ENCODE data around the gene TMTC2.

TMTC2 gene

DNA sequence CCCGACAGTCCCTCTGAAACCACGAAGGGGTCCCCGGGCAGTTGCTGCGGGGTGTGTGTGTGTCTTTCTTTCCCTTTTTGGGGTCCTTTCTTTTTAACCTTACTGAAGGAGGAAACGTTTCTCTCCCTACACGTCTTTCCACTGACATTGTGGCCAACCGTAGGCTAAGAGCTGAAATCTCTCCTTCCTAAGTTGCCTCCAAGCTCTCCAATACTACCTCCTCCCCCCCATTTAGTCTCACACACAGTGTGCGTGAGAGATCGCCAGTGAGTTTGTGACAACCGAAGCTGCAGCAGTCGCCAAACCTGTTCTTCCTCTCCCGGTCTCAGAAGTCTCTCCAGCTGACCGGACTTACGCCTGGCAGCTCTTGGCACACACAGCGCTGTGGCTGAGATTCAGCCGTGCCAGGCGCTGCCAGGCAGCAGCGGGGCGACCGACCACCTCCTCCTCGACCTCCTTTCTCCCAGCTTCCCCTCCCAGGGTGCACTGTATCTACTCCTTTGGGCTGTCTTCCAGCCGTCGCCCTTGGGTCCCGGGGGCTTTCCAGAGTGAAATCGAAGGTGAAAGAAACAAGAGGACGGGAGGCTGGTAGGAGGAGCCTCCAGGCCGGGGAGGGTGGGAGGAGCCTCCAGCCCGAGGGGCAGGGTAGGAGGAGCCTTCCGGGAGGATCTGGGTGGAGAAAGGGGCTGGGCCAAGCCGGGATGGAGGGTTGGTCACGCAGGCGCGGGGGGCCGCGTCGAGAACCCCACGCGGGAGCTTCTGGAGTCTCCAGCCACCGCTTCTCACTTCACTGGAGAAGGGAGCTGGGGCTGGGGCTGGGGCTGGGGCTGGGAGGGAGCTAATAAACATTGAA, at the start of gene TMTC2:
TSS of gene TMTC2 (plus strand) at position 739 of the 853 bp plus-strand sequence.
- ATAC-seq = peak; percentile 92

DNA sequence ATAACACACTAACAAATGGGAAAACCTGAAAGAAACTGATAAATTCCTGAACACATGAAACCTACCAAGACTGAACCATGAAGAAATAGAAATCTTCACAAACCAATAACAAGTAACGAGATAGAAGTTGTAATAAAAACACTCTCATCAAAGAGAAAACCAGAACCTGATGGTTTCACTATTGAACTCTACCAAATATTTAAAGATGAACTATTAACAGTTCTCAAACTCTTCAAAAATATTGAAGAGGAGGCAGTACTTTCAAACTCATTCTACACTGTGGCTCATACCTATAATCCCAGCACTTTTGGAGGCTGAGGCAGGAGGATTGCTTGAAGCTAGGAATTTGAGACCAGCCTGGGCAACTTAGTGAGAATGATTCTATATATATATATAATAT, 48.4 kb upstream of the TMTC2 start:
- no peak for ATAC-seq

More for the DNA sequence above, at the start of gene TMTC2:
- DNase-seq (ENCODE audit: low spot score in 2 of 2) = peak; percentile 78 to 95
- Mint-ChIP-seq H3K4me3 (peak within 1 kb of the TSS; percentile 87), H3K4me1 (peaks cover 28% of the 10 kb centered on the region), H3K36me3 (no peaks in the 10 kb centered on the region), H3K27ac (peak within 1 kb of the TSS; percentile 68), H3K9me3 (no peaks in the 10 kb centered on the region)

DNA sequence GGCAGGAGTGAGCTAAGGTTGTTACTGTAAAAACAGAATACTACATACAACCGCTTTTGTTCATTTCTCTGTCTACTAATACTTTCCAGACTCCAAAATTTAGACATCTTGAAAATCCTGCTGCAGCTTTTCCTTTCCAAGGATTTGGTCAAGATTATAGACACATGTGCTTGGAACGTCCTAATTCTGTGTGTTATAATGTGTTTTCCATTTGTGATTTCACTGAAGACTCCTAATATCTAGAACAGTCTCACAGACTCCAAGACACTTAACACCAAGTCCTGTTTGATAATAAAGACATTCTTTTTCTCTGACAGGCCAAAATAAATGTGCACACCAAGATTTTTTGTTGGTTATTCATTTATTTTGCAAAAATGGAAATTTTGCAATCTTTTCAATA, 41.8 kb upstream of the TMTC2 start:
- no peaks in the 10 kb centered on the region for H3K4me1 Mint-ChIP-seq
- H3K4me3 Mint-ChIP-seq = no peak overlapping the region
- no peaks in the 10 kb centered on the region for H3K36me3 Mint-ChIP-seq
- peaks cover 4% of the 10 kb centered on the region for H3K9me3 Mint-ChIP-seq
- ATAC-seq (no peak), DNase-seq (ENCODE audit: low spot score in 2 of 2) (no peak)
- H3K27ac Mint-ChIP-seq = no peak overlapping the region

More for the DNA sequence above, 48.4 kb upstream of the TMTC2 start:
- no peak overlapping the region for H3K4me3 Mint-ChIP-seq
- H3K4me1 Mint-ChIP-seq = no peaks in the 10 kb centered on the region
- no peak for DNase-seq (ENCODE audit: low spot score in 2 of 2)
- H3K36me3 Mint-ChIP-seq = no peaks in the 10 kb centered on the region
- H3K9me3 Mint-ChIP-seq = peaks cover 4% of the 10 kb centered on the region
- H3K27ac Mint-ChIP-seq = no peak overlapping the region

DNA sequence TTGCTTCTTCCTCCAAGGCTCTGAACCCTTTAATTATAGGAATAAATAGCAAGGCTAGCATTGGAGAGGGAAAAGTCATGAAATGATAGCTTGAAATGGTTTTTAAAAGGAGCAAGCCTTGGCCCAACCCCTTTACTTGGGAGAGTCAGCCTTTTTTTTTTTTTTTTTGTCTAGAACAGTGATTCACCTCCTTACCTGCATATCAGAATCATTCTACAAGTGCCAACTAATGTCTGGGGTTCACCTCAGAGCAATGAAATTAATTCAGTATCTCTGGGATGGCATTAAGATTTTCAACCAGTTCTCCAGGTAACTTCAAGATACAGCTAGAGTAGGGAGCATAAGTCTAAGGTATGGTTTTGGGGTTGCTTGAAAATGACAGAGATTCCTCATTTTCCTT, 41.3 kb upstream of the TMTC2 start:
- Mint-ChIP-seq H3K36me3 (no peaks in the 10 kb centered on the region), H3K4me3 (no peak overlapping the region), H3K27ac (no peak overlapping the region), H3K9me3 (peaks cover 4% of the 10 kb centered on the region), H3K4me1 (peaks cover 3% of the 10 kb centered on the region)
- no peak for DNase-seq (ENCODE audit: low spot score in 2 of 2)
- no peak for ATAC-seq

DNA sequence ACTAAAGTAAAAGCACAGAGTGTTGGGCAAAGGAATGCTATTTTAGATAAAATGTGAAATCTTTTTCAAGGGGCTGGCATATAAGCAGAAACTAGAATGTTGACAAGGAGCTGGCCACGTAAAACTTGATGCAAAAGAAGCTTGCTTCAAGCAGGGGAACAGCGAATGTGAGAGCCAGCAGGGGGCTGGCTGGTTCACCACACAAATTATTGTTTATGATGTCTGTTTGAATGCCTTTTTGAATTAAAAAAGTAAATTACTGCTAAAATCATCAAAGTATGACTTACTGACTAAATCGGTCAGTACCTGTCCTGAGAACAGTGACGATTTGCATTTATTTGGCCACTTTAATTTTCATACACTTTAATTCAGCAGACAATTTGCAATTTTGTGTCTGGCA, 38.9 kb upstream of the TMTC2 start:
- no peak for ATAC-seq
- DNase-seq (ENCODE audit: low spot score in 2 of 2) = no peak
- Mint-ChIP-seq H3K4me3 (no peak overlapping the region), H3K9me3 (peaks cover 3% of the 10 kb centered on the region), H3K4me1 (peaks cover 8% of the 10 kb centered on the region), H3K36me3 (no peaks in the 10 kb centered on the region), H3K27ac (no peak overlapping the region)

DNA sequence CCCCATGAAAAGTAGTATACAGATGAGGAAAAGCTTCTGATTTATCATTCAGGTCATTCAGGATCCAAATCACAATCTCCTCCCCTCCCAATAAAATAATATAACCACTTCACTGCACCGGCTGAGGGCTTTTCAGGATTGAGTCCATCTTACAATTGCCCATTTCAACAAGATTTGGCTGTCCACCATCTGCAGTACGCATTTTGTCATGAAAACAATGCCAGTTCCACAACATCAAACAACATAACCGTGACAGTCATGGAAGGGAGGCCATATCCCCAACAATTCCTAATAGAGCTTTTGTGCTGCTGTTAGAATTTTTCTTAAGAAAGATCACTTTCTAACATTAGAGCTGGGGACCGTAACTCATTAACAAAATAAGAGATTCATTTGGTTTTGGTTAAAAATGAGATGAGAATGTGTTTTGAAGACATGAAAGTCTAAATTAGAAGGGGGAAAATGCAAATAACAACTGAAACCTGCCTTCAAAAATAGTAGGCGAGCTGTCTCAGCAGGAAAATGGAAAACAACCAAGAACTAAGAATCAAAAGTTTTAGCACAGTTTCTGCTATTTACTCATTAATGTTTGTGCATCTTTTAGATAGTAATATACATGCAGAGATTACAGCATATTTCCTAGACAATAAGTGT, 38.3 kb upstream of the TMTC2 start:
- Mint-ChIP-seq H3K4me1 (peaks cover 8% of the 10 kb centered on the region), H3K36me3 (no peaks in the 10 kb centered on the region), H3K27ac (no peak overlapping the region), H3K4me3 (no peak overlapping the region), H3K9me3 (no peaks in the 10 kb centered on the region)
- DNase-seq (ENCODE audit: low spot score in 2 of 2) (no peak), ATAC-seq (no peak)

DNA sequence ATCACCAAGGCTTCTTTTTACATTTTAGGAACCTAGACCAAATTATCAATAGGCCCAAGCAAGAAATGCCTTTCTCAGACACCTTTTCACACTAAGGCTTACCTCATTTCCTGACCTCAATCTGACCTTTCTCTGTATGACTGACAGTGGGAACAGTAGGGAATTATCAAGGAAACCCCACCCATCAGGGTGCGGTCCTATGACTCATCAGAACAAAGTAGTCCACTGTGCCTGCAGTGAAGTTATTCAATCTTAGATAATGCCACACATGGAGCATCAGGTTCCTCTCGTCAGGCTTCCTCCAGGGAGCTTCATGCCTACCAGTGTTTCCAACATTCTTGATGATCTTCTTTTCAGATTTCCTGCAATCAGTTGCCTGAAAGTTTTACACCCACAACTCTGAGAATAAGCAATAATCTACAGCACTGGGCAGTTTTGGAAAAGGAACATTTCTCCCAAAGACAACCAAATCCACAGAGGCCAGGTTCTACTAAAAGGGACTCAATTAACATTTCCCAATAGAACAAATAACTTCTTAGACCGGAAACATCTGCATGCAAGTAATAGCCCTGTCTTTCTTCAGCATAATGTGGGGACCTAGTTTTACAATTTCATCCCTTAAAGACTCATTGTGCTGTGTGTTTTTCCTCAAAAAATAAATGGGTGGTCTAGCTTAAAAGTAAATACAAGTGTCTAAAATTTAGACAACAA, 35.9 kb upstream of the TMTC2 start:
- peak; percentile 87 for ATAC-seq
- no peak overlapping the region for H3K4me3 Mint-ChIP-seq
- H3K9me3 Mint-ChIP-seq = no peaks in the 10 kb centered on the region
- H3K36me3 Mint-ChIP-seq = no peaks in the 10 kb centered on the region
- DNase-seq (ENCODE audit: low spot score in 2 of 2) = no peak
- H3K27ac Mint-ChIP-seq = no peak overlapping the region
- H3K4me1 Mint-ChIP-seq = peaks cover 8% of the 10 kb centered on the region

DNA sequence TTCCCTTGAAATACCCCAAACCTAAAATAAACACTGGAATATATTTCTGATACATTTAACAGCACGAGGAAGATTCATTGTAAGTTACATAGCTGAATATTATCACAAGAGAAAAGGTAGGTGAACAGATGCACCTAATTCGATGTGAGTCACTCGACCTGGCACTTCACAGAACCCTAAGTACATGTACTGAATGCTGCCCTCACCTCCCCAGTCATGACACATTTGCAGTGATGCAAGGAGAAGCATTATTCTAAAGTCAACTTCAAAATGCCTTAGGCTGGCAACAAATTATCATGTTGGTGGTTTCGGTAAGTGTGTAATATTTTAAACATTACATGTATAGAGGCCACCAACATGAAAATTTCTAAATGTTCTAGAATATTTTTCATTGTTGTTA, 35.2 kb upstream of the TMTC2 start:
- H3K36me3 Mint-ChIP-seq = no peaks in the 10 kb centered on the region
- peaks cover 8% of the 10 kb centered on the region for H3K4me1 Mint-ChIP-seq
- ATAC-seq (no peak), DNase-seq (ENCODE audit: low spot score in 2 of 2) (no peak)
- no peaks in the 10 kb centered on the region for H3K9me3 Mint-ChIP-seq
- H3K27ac Mint-ChIP-seq = no peak overlapping the region
- no peak overlapping the region for H3K4me3 Mint-ChIP-seq

DNA sequence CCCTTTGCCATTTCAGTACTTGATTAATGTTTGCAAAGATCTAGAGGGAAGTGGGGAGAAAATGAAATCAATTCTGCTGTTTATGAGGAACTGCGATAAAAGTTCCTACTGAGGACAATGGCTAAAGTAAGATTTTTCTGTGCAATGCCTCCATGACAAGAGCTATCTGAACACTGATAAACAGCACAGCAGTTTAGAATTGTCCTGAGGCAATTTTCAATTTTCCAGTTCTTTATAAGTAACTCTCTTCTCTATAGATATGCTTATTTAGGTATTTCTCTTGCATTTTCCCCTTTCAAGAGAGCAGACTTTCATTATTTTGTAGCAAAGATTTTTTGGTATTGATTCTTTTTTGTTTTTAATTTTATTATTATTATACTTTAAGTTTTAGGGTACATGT, 34.6 kb upstream of the TMTC2 start:
- Mint-ChIP-seq H3K27ac (no peak overlapping the region), H3K36me3 (no peaks in the 10 kb centered on the region), H3K9me3 (no peaks in the 10 kb centered on the region), H3K4me3 (no peak overlapping the region), H3K4me1 (peaks cover 8% of the 10 kb centered on the region)
- ATAC-seq (no peak), DNase-seq (ENCODE audit: low spot score in 2 of 2) (no peak)

DNA sequence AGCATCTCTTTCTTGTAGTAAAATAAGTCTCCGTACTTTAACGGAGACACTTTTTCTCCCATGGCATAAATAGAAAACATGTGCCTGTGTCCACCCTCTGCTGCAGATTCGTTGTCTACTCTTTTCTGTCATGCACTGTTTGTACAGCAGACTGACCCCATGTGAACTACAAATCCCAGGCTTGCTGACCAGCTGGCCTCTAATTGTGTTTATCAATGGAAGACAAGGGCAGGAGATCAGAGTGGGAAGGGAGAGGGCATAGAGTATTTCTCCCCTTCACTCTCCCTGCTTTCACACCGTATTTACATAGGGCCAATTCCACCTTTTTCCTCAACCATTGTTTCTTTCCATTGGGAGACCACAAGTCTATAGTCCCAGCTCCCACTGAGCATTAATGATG, 31.0 kb upstream of the TMTC2 start:
- Mint-ChIP-seq H3K27ac (no peak overlapping the region), H3K4me1 (peaks cover 2% of the 10 kb centered on the region), H3K36me3 (no peaks in the 10 kb centered on the region), H3K4me3 (no peak overlapping the region), H3K9me3 (no peaks in the 10 kb centered on the region)
- ATAC-seq (no peak), DNase-seq (ENCODE audit: low spot score in 2 of 2) (no peak)

DNA sequence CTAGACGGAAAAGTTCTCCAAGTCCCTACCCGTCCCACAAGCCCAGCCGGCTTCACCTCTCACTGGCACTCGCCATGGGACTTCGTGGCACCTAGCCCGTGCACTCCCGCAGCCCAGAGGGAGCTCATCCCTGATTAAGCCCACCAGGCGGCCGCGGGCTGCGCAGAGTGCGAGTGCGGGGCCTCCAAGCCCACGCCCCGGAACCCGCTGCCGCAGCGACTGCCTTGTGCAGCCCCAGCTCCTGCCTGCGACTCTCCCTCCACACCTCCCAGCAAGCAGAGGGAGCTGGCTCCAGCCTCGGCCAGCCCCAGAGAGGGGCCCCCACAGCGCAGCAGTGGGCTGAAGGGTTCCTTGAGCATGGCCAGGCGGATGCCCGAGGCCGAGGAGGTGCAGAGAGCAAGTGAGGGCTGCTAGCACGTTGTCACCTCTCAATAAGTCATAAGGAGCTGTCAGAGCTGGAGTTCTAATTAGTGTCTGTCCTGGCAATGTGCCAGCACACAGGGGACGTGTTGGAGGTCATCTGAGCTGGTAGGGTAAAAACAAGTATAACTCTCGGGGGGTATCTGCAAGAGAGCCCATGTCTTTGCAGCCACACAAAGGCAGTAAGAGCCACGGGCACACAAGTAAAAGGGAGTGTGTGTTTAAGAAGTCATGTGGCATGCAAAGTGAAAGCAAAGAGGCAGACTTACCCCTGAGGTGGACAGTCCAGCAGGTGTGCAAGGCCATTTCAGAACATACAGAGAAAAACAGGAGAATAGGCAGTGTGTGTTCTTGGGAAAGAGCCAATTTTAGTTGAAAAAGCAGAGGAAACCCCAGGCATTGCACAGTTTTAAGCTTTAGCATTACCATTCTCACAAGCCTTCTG, 27.1 kb upstream of the TMTC2 start:
- ATAC-seq = no peak
- no peak overlapping the region for H3K27ac Mint-ChIP-seq
- DNase-seq (ENCODE audit: low spot score in 2 of 2) = no peak
- no peaks in the 10 kb centered on the region for H3K4me1 Mint-ChIP-seq
- H3K36me3 Mint-ChIP-seq = no peaks in the 10 kb centered on the region
- no peaks in the 10 kb centered on the region for H3K9me3 Mint-ChIP-seq
- no peak overlapping the region for H3K4me3 Mint-ChIP-seq

DNA sequence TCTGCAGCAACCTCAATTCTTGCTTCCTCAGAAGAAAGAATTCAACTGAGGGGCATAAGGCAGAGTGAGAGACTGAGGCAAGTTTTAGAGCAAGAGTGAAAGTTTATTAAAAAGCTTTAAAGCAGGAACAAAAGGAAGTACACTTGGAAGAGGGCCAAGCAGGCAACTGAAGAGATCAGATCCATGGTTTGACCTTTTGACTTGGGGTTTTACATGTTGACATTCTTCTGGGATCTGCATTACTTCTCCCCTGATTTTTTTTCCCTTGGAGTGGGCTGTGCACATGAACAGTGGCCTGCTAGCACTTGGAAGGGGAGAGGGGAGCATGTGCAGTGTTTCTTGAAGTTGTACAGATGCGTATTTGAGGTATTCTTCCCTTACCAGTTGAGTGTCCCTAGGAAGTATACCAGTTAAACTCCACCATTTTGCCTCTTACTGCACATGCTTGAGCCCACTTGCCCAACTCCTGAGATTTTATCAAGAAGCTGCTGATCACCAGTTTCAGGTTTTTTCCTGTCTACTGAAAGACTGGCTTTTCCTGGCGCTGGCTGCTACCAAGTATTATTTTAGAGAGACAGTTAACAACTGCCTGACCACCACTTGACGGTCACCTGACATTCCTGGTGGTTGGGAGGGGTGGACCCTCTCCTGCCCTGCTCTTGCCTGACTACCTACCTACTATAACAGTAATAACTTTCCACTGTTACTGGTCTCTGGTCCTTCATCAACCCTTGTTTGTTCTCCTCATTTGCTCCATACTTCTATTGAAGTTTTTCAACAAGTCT, 26.0 kb upstream of the TMTC2 start:
- DNase-seq (ENCODE audit: low spot score in 2 of 2) (no peak), ATAC-seq (no peak)
- no peak overlapping the region for H3K27ac Mint-ChIP-seq
- no peaks in the 10 kb centered on the region for H3K9me3 Mint-ChIP-seq
- no peak overlapping the region for H3K4me3 Mint-ChIP-seq
- H3K36me3 Mint-ChIP-seq = no peaks in the 10 kb centered on the region
- no peaks in the 10 kb centered on the region for H3K4me1 Mint-ChIP-seq

DNA sequence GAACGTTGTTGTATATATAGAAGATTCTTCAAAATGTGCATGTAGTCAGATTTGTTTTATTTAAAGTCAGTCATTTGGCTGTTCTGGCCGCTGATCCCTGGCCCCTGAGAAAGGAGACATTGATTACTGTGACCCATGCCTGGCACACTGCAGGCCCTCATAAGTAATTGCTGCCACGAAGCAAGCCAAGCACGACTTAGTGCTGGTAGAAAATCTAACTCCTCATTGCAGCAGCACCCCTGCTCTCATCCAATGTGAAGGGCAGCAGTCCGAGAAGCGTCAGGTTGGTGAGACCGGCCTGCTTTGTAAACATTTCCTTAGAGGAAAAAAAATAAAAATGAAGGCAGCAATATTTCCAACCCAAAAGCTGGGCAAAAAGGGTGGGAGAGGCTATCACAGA, 22.8 kb upstream of the TMTC2 start:
- DNase-seq (ENCODE audit: low spot score in 2 of 2) = no peak
- H3K27ac Mint-ChIP-seq = no peak overlapping the region
- H3K36me3 Mint-ChIP-seq = no peaks in the 10 kb centered on the region
- ATAC-seq = no peak
- no peaks in the 10 kb centered on the region for H3K9me3 Mint-ChIP-seq
- H3K4me3 Mint-ChIP-seq = no peak overlapping the region
- no peaks in the 10 kb centered on the region for H3K4me1 Mint-ChIP-seq

DNA sequence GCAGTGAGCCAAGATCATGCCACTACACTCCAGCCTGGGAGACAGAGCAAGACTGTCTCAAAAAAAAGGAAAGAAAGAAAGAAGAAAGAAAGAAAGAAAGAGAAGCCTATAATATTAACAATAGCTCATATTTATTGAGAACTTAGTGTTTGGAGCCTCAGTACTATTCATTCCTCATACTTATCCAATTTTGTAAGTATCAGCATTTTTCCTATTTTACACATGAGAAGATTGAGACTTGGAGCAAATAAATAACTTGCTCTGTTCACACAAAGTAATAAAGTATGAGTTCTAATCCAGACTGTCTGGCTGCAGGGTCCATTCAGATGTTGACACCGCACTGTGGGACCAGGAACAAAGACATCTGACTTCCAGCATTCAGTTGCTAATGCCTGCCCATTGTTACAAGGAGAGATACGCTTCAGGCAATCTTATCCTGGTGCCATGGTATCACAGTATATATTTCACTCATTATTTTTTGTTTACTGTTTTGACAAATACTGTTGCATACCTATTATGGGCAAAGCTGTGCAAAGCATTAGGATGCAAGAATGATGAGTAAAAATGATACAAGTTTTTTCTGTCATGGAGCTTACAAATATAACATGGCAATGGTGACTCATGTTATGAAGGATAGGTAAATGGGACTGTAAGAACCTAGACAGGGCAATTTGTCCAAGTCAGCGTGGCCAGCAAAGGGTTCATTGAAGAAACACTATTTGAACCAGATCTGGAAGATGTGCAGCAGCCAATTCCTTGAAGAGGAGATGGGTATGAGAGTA, 21.4 kb upstream of the TMTC2 start:
- no peak overlapping the region for H3K27ac Mint-ChIP-seq
- H3K9me3 Mint-ChIP-seq = no peaks in the 10 kb centered on the region
- H3K4me1 Mint-ChIP-seq = no peaks in the 10 kb centered on the region
- no peak for DNase-seq (ENCODE audit: low spot score in 2 of 2)
- H3K36me3 Mint-ChIP-seq = no peaks in the 10 kb centered on the region
- no peak overlapping the region for H3K4me3 Mint-ChIP-seq
- ATAC-seq = peak; percentile 61

All from stimulated activated effector memory CD8-positive, alpha-beta T cell treated with anti-CD3 and anti-CD28 coated beads, Interleukin-12 subunit alpha, Interleukin-12 subunit beta, amount 100 ng/mL, for 72 hours (primary cell).